ENCODE measurements around the gene TMEM229B. TPM values are rescaled to one million over a fixed set of nuclear protein-coding genes. Genes with fewer than 3 reads are reported as not detected.

The TMEM229B gene
- total RNA-seq, 1 donor from 2014 or later, result 2.2 TPM

GRCh38 chr14:67449096-67449495, 39.4 kb downstream of the TMEM229B start:
- no peak overlapping the region for H3K4me3 ChIP-seq (ENCODE audit: low read depth, low read length)
- no peak for DNase-seq (ENCODE audit: low read depth)
- TF ChIP-seq CTCF (conservative IDR thresholded peaks at IDR 0.05; ENCODE audit: low read depth, low read length), result no peak

- DNase-seq (ENCODE audit: low read depth), result no peak
- TF ChIP-seq CTCF (conservative IDR thresholded peaks at IDR 0.05; ENCODE audit: low read depth, low read length), result no peak
Observed at GRCh38 chr14:67447033-67447381, 41.5 kb downstream of the TMEM229B start.

GRCh38 chr14:67446371-67447032, 42.0 kb downstream of the TMEM229B start:
- TF ChIP-seq CTCF (conservative IDR thresholded peaks at IDR 0.05; ENCODE audit: low read depth, low read length), result no peak
- no peak overlapping the region for H3K4me3 ChIP-seq (ENCODE audit: low read depth, low read length)
- no peak for DNase-seq (ENCODE audit: low read depth)

More at GRCh38 chr14:67447033-67447381, 41.5 kb downstream of the TMEM229B start:
- H3K4me3 ChIP-seq (ENCODE audit: low read depth, low read length), result no peak overlapping the region

- no peak for DNase-seq (ENCODE audit: low read depth)
- no peak overlapping the region for H3K4me3 ChIP-seq (ENCODE audit: low read depth, low read length)
- TF ChIP-seq CTCF (conservative IDR thresholded peaks at IDR 0.05; ENCODE audit: low read depth, low read length), result no peak
Observed at GRCh38 chr14:67444395-67444794, 44.1 kb downstream of the TMEM229B start.

GRCh38 chr14:67442139-67442906, 46.2 kb downstream of the TMEM229B start:
- TF ChIP-seq CTCF (conservative IDR thresholded peaks at IDR 0.05; ENCODE audit: low read depth, low read length), result no peak
- DNase-seq (ENCODE audit: low read depth), result no peak
- no peak overlapping the region for H3K4me3 ChIP-seq (ENCODE audit: low read depth, low read length)

- no peak for DNase-seq (ENCODE audit: low read depth)
- H3K4me3 ChIP-seq (ENCODE audit: low read depth, low read length), result no peak overlapping the region
- TF ChIP-seq CTCF (conservative IDR thresholded peaks at IDR 0.05; ENCODE audit: low read depth, low read length), result no peak
Observed at GRCh38 chr14:67441672-67442071, 46.8 kb downstream of the TMEM229B start.
